ENCODE results near the gene CACNB4.

CACNB4 gene

DNA sequence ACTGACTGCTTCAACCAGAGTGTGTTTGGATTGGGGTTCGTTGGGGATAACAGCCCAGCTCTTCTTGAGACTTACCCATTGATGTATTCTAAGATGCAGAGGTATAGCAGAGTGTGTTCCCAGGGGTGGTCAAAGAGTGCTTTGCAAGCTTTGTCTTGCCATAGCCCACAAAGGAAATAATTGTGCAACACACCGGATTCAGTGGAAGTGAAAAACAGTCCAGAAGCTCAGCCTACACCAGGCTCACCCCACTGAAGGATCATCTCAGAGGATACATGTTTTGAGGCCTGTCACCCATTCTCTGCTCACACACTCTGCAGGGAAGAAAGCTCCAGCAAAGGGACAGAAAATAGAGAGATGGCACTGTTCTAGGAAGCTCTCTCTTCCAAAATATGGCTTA is 9.6 kb downstream of the CACNB4 start:
- Histone ChIP-seq H3K4me1 (ENCODE audit: control insufficient read depth, insufficient read depth, low read length, unreplicated experiment) (no peaks in the 10 kb centered on the region), H3K36me3 (ENCODE audit: insufficient read depth, low read length) (no peaks in the 10 kb centered on the region), H3K27me3 (ENCODE audit: insufficient read depth, low read length) (peaks cover 15% of the 10 kb centered on the region; the same call in 1 of the 2 replicates), H3K27ac (ENCODE audit: low read depth, low read length) (no peak overlapping the region), H2AFZ (ENCODE audit: low read length, unreplicated experiment) (no peak overlapping the region), H3K79me2 (ENCODE audit: control insufficient read depth, insufficient read depth, low read length, unreplicated experiment) (no peaks in the 10 kb centered on the region), H3K4me3 (ENCODE audit: low read depth, low read length) (no peak overlapping the region)

GRCh38 chr2:152088006-152088405 is 10.8 kb downstream of the CACNB4 start:
- Histone ChIP-seq H3K27me3 (ENCODE audit: insufficient read depth, low read length) (peaks cover 15% of the 10 kb centered on the region; the same call in 1 of the 2 replicates), H2AFZ (ENCODE audit: low read length, unreplicated experiment) (no peak overlapping the region), H3K4me3 (ENCODE audit: low read depth, low read length) (no peak overlapping the region), H3K4me1 (ENCODE audit: control insufficient read depth, insufficient read depth, low read length, unreplicated experiment) (no peaks in the 10 kb centered on the region), H3K27ac (ENCODE audit: low read depth, low read length) (no peak overlapping the region), H3K36me3 (ENCODE audit: insufficient read depth, low read length) (no peaks in the 10 kb centered on the region), H3K79me2 (ENCODE audit: control insufficient read depth, insufficient read depth, low read length, unreplicated experiment) (no peaks in the 10 kb centered on the region)

- no peaks in the 10 kb centered on the region for H3K4me1 ChIP-seq (ENCODE audit: control insufficient read depth, insufficient read depth, low read length, unreplicated experiment)
- H2AFZ ChIP-seq (ENCODE audit: low read length, unreplicated experiment): no peak overlapping the region
- no peaks in the 10 kb centered on the region for H3K36me3 ChIP-seq (ENCODE audit: insufficient read depth, low read length)
- H3K27me3 ChIP-seq (ENCODE audit: insufficient read depth, low read length): peaks cover 15% of the 10 kb centered on the region; the same call in 1 of the 2 replicates
- H3K79me2 ChIP-seq (ENCODE audit: control insufficient read depth, insufficient read depth, low read length, unreplicated experiment): no peaks in the 10 kb centered on the region
- H3K4me3 ChIP-seq (ENCODE audit: low read depth, low read length): no peak overlapping the region
- no peak overlapping the region for H3K27ac ChIP-seq (ENCODE audit: low read depth, low read length)
Observed at GRCh38 chr2:152086231-152086630, 12.6 kb downstream of the CACNB4 start.

DNA sequence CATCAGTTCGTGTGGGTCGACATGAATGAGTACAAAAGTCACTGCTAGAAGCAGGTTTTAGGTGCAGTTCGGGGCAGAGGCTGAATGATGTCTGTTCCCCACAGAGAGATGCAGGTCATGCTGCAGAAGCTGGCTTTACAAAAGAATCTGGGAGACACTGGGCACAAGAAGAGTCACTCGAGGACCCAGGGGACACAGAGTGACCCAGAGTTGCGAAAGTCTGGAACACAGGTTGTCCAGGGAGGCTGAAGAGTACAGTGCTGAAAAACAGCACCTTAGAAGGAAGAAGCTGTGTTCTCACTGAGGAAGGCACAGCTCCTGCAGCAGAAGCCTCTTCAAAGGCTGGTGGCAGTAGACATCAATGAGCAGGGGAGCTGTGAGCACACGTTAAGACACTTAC is 14.8 kb downstream of the CACNB4 start:
- peaks cover 9% of the 10 kb centered on the region; the same call in 1 of the 2 replicates for H3K27me3 ChIP-seq (ENCODE audit: insufficient read depth, low read length)
- H3K27ac ChIP-seq (ENCODE audit: low read depth, low read length): no peak overlapping the region
- H2AFZ ChIP-seq (ENCODE audit: low read length, unreplicated experiment): no peak overlapping the region
- no peaks in the 10 kb centered on the region for H3K79me2 ChIP-seq (ENCODE audit: control insufficient read depth, insufficient read depth, low read length, unreplicated experiment)
- no peaks in the 10 kb centered on the region for H3K36me3 ChIP-seq (ENCODE audit: insufficient read depth, low read length)
- no peaks in the 10 kb centered on the region for H3K4me1 ChIP-seq (ENCODE audit: control insufficient read depth, insufficient read depth, low read length, unreplicated experiment)
- no peak overlapping the region for H3K4me3 ChIP-seq (ENCODE audit: low read depth, low read length)

DNA sequence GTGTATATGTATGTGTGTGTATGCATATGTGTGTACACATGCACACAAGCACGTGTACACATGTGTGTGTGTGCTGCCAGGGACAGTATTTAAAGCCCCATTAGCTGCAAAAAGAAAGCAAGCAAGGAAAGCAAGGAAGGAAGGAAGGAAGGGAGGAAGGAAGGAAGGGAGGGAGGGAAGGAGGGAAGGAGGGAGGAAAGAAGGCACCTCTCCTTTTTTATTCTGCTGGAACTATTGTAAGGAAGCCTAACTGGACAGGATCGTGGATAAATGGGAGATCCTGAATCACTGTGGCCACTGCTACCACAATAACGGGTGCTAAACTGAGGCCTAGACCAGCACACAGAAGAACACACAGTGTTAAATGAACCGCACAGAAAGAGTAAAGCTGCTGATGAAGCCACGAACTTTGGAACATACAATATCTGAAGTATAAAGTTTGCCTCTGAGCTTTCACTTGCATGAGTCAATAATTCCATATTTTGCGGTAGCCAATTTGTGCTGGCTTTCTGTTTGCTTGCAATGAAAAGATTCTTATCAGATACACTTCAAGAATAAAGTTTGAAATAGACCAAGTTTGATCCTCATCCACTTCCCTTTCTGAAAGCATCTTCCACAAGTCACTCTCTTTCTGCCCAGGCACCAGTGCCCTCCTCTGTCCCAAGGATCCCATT is 15.5 kb downstream of the CACNB4 start:
- no peak overlapping the region for H3K27ac ChIP-seq (ENCODE audit: low read depth, low read length)
- no peak overlapping the region for H2AFZ ChIP-seq (ENCODE audit: low read length, unreplicated experiment)
- H3K4me1 ChIP-seq (ENCODE audit: control insufficient read depth, insufficient read depth, low read length, unreplicated experiment): no peaks in the 10 kb centered on the region
- H3K4me3 ChIP-seq (ENCODE audit: low read depth, low read length): no peak overlapping the region
- H3K79me2 ChIP-seq (ENCODE audit: control insufficient read depth, insufficient read depth, low read length, unreplicated experiment): no peaks in the 10 kb centered on the region
- H3K27me3 ChIP-seq (ENCODE audit: insufficient read depth, low read length): peaks cover 7% of the 10 kb centered on the region; the same call in 1 of the 2 replicates
- no peaks in the 10 kb centered on the region for H3K36me3 ChIP-seq (ENCODE audit: insufficient read depth, low read length)

DNA sequence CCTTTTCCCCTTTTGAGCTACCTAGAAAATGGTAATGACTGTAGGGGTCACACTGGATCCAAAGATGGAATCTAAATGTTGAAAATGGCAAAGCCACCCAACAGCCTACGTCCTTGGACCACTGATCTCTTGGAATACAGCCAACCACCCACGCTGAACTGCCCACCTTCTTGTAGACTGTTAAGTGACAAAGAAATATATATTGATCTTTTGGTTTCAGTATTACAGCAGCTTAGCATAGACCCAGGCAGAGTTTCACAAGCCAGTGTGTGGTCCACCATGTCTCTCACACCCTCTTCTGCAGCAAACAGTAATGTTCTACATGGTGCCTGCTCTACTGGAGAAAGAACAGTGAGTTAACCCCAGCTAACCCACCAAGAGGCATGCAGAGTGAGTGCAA is 20.2 kb downstream of the CACNB4 start:
- Histone ChIP-seq H3K27ac (ENCODE audit: low read depth, low read length) (no peak overlapping the region), H3K4me3 (ENCODE audit: low read depth, low read length) (no peak overlapping the region), H2AFZ (ENCODE audit: low read length, unreplicated experiment) (no peak overlapping the region)

DNA sequence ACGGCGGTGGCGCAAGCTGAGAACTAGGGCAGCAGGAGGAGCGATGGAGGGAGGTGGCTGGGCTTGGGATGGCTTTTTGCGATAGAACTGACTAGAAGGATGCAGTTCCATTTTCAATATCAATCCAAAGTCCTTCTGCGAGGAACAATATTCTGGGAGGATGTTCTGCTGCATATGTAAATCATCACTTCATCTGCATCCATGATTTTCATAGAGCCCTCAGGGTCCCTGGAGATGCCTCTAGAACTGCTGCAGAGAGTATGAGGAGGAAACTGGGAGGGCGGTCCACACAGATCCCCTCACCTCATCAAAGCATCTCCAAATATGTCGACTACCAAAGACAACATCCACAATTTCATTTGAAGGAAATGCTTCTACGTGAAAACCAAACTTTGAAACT is 20.8 kb downstream of the CACNB4 start:
- Histone ChIP-seq H3K27me3 (ENCODE audit: insufficient read depth, low read length) (peaks cover 6% of the 10 kb centered on the region; the same call in 1 of the 2 replicates), H3K36me3 (ENCODE audit: insufficient read depth, low read length) (no peaks in the 10 kb centered on the region), H3K79me2 (ENCODE audit: control insufficient read depth, insufficient read depth, low read length, unreplicated experiment) (no peaks in the 10 kb centered on the region), H3K4me3 (ENCODE audit: low read depth, low read length) (no peak overlapping the region), H3K27ac (ENCODE audit: low read depth, low read length) (no peak overlapping the region), H3K4me1 (ENCODE audit: control insufficient read depth, insufficient read depth, low read length, unreplicated experiment) (no peaks in the 10 kb centered on the region), H2AFZ (ENCODE audit: low read length, unreplicated experiment) (no peak overlapping the region)

More for the DNA sequence above, 20.2 kb downstream of the CACNB4 start:
- no peaks in the 10 kb centered on the region for H3K36me3 ChIP-seq (ENCODE audit: insufficient read depth, low read length)
- no peaks in the 10 kb centered on the region for H3K4me1 ChIP-seq (ENCODE audit: control insufficient read depth, insufficient read depth, low read length, unreplicated experiment)
- peaks cover 7% of the 10 kb centered on the region; the same call in 1 of the 2 replicates for H3K27me3 ChIP-seq (ENCODE audit: insufficient read depth, low read length)
- no peaks in the 10 kb centered on the region for H3K79me2 ChIP-seq (ENCODE audit: control insufficient read depth, insufficient read depth, low read length, unreplicated experiment)

GRCh38 chr2:152075461-152076050 is 23.3 kb downstream of the CACNB4 start:
- H3K36me3 ChIP-seq (ENCODE audit: insufficient read depth, low read length): no peaks in the 10 kb centered on the region
- no peak overlapping the region for H3K27ac ChIP-seq (ENCODE audit: low read depth, low read length)
- no peak overlapping the region for H2AFZ ChIP-seq (ENCODE audit: low read length, unreplicated experiment)
- no peaks in the 10 kb centered on the region for H3K27me3 ChIP-seq (ENCODE audit: insufficient read depth, low read length)
- H3K4me3 ChIP-seq (ENCODE audit: low read depth, low read length): no peak overlapping the region
- no peaks in the 10 kb centered on the region for H3K4me1 ChIP-seq (ENCODE audit: control insufficient read depth, insufficient read depth, low read length, unreplicated experiment)
- H3K79me2 ChIP-seq (ENCODE audit: control insufficient read depth, insufficient read depth, low read length, unreplicated experiment): no peaks in the 10 kb centered on the region

DNA sequence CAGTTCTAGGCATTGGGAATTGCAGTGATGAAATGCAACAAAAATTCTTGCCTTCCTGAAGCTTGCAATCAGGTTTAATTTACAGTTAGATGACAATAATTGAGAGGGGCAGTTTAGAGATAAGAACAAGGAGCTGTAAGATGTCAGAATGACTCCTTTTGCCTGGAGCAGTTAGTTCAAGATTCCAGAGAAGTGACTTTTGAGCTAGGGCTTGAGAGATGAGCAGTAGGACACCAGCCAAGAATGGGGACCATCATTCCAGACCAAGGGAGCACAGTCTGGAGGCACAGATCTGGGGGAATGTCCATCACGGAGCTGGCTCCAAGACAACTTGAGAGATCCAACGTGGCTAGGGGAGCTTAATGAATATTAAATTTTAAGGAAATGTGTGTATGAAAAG is 26.8 kb downstream of the CACNB4 start:
- H3K27me3 ChIP-seq (ENCODE audit: insufficient read depth, low read length): no peaks in the 10 kb centered on the region

DNA sequence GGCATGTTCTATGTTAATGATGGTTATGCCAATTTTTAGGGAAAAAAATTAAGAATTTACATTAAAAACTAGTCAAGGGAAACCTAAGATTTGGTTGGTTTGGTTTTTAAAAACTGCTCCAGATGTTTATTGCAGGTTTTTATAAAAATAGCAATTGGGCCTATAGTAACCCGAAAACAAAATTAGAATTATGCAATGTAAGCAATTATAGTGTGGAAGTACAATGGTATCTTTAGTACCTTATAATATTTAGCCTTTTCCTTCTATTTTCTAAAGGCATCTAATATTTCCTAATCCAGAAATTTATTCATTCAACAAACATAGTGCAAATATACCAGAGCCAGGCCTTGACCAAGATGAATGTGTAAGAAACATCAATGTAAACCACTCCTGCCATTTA is 27.3 kb downstream of the CACNB4 start:
- Histone ChIP-seq H3K79me2 (ENCODE audit: control insufficient read depth, insufficient read depth, low read length, unreplicated experiment) (no peaks in the 10 kb centered on the region), H3K36me3 (ENCODE audit: insufficient read depth, low read length) (no peaks in the 10 kb centered on the region), H3K4me3 (ENCODE audit: low read depth, low read length) (no peak overlapping the region), H3K4me1 (ENCODE audit: control insufficient read depth, insufficient read depth, low read length, unreplicated experiment) (no peaks in the 10 kb centered on the region), H3K27me3 (ENCODE audit: insufficient read depth, low read length) (no peaks in the 10 kb centered on the region), H2AFZ (ENCODE audit: low read length, unreplicated experiment) (no peak overlapping the region), H3K27ac (ENCODE audit: low read depth, low read length) (no peak overlapping the region)

More for the DNA sequence above, 26.8 kb downstream of the CACNB4 start:
- Histone ChIP-seq H3K4me3 (ENCODE audit: low read depth, low read length) (no peak overlapping the region), H3K27ac (ENCODE audit: low read depth, low read length) (no peak overlapping the region), H3K36me3 (ENCODE audit: insufficient read depth, low read length) (no peaks in the 10 kb centered on the region), H3K4me1 (ENCODE audit: control insufficient read depth, insufficient read depth, low read length, unreplicated experiment) (no peaks in the 10 kb centered on the region), H2AFZ (ENCODE audit: low read length, unreplicated experiment) (no peak overlapping the region), H3K79me2 (ENCODE audit: control insufficient read depth, insufficient read depth, low read length, unreplicated experiment) (no peaks in the 10 kb centered on the region)

DNA sequence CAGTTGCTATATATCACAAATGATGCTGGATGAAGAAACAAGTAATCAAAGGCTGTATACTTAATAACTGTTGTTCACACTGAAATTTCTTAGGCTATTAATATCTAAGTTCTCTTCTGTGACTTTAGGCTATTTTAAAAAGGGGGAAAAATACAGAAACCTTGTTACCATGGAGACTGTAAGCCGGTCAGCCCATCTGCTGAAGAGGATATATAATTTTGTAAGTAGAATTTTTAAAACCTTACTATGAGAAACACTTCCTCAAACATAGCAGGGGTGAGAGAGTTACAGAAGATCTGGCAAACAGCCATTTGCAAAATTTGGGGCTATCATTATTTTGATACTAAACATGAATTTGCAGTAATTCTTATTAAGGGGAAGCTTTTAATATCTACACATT is 27.8 kb downstream of the CACNB4 start:
- no peaks in the 10 kb centered on the region for H3K36me3 ChIP-seq (ENCODE audit: insufficient read depth, low read length)
- H2AFZ ChIP-seq (ENCODE audit: low read length, unreplicated experiment): no peak overlapping the region
- H3K4me3 ChIP-seq (ENCODE audit: low read depth, low read length): no peak overlapping the region
- H3K27ac ChIP-seq (ENCODE audit: low read depth, low read length): no peak overlapping the region
- no peaks in the 10 kb centered on the region for H3K27me3 ChIP-seq (ENCODE audit: insufficient read depth, low read length)
- no peaks in the 10 kb centered on the region for H3K79me2 ChIP-seq (ENCODE audit: control insufficient read depth, insufficient read depth, low read length, unreplicated experiment)
- H3K4me1 ChIP-seq (ENCODE audit: control insufficient read depth, insufficient read depth, low read length, unreplicated experiment): no peaks in the 10 kb centered on the region
